ENCODE data around the gene CANX.

Gene CANX

GRCh38 chr5:179766726-179767455 is 68.1 kb downstream of the CANX start:
- H3K4me3 ChIP-seq (ENCODE audit: control insufficient read depth, low read depth, low read length) = no peak overlapping the region
- no peak for DNase-seq (ENCODE audit: low read depth)
- TF ChIP-seq CTCF (conservative IDR thresholded peaks at IDR 0.05; ENCODE audit: control insufficient read depth, insufficient read depth, low read depth, low read length) = no peak

GRCh38 chr5:179767496-179768100 is 68.8 kb downstream of the CANX start:
- no peak for TF ChIP-seq CTCF (conservative IDR thresholded peaks at IDR 0.05; ENCODE audit: control insufficient read depth, insufficient read depth, low read depth, low read length)
- no peak for DNase-seq (ENCODE audit: low read depth)
- no peak overlapping the region for H3K4me3 ChIP-seq (ENCODE audit: control insufficient read depth, low read depth, low read length)

- no peak overlapping the region for H3K4me3 ChIP-seq (ENCODE audit: control insufficient read depth, low read depth, low read length)
- DNase-seq (ENCODE audit: low read depth) = no peak
- no peak for TF ChIP-seq CTCF (conservative IDR thresholded peaks at IDR 0.05; ENCODE audit: control insufficient read depth, insufficient read depth, low read depth, low read length)
Observed at GRCh38 chr5:179768326-179769085, 69.7 kb downstream of the CANX start.

- no peak for DNase-seq (ENCODE audit: low read depth)
- no peak for TF ChIP-seq CTCF (conservative IDR thresholded peaks at IDR 0.05; ENCODE audit: control insufficient read depth, insufficient read depth, low read depth, low read length)
- H3K4me3 ChIP-seq (ENCODE audit: control insufficient read depth, low read depth, low read length) = no peak overlapping the region
Observed at GRCh38 chr5:179769271-179769670, 70.5 kb downstream of the CANX start.

GRCh38 chr5:179769796-179770195 is 71.0 kb downstream of the CANX start:
- TF ChIP-seq CTCF (conservative IDR thresholded peaks at IDR 0.05; ENCODE audit: control insufficient read depth, insufficient read depth, low read depth, low read length) = no peak
- no peak overlapping the region for H3K4me3 ChIP-seq (ENCODE audit: control insufficient read depth, low read depth, low read length)
- DNase-seq (ENCODE audit: low read depth) = peak; percentile 56

GRCh38 chr5:179771311-179771895 is 72.6 kb downstream of the CANX start:
- DNase-seq (ENCODE audit: low read depth) = no peak
- no peak for TF ChIP-seq CTCF (conservative IDR thresholded peaks at IDR 0.05; ENCODE audit: control insufficient read depth, insufficient read depth, low read depth, low read length)
- H3K4me3 ChIP-seq (ENCODE audit: control insufficient read depth, low read depth, low read length) = no peak overlapping the region
